ENCODE measurements around the gene MAPKAP1.

DNA sequence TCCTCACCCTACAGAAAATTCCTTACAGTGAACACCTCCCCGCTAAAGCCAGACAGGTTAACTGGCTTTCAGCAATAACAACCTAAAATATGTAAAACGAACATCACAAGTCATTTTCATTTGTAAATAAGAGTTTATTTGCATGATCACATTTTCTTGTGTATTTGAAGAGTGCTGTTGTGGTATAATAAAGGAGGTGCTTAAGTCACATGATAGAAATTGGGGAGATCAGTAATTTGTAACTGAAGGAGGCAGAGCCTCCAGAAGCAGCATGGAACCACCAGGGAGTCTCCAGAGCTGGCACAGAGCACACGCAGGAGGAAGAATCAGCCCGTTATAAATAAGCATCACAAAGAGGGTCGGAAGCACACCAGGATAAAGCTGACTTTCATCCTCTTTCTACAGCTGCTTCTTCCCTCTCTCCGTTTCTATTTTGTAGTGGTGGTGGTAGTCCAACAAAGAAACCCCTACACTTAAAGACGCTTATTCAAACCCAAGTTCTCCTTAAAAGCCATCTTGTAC, 210.6 kb downstream of the MAPKAP1 start:
- TF ChIP-seq CTCF (IDR thresholded peaks at IDR 0.05) (no peak), POLR2A (IDR thresholded peaks at IDR 0.05) (no peak)
